H9 (cell line): Measurements from ENCODE around the gene NDC80. TPM values are rescaled to one million over a fixed set of nuclear protein-coding genes. Genes with fewer than 3 reads are reported as not detected.

Experiments
- DNase-seq: peaks from one replicate; pipeline ENCODE4 v3.0.0-alpha.2; 2017
- H2AFZ ChIP-seq: one replicate; pipeline ENCODE4 v1.6.1; 2013; ENCODE audit warnings: mild to moderate bottlenecking, low read length, control low read depth, moderate library complexity
- H2AK5ac ChIP-seq: 2 replicates; pipeline ENCODE4 v1.6.1; 2013; ENCODE audit warnings: low read length, control low read depth, mixed read lengths; ENCODE audit not compliant: insufficient read length
- H2BK120ac ChIP-seq: one replicate; pipeline ENCODE4 v1.6.1; 2013; ENCODE audit warnings: low read depth, mild to moderate bottlenecking, low read length, control low read depth, inconsistent platforms; ENCODE audit not compliant: poor library complexity, severe bottlenecking
- H2BK12ac ChIP-seq: 2 replicates; pipeline ENCODE4 v1.6.1; 2013; ENCODE audit warnings: low read length, control low read depth, mixed read lengths, low read depth; ENCODE audit not compliant: insufficient read length
- H2BK15ac ChIP-seq: 2 replicates; pipeline ENCODE4 v1.6.1; 2013; ENCODE audit warnings: low read depth, low read length, control low read depth
- H2BK20ac ChIP-seq: one replicate; pipeline ENCODE4 v1.6.1; 2013; ENCODE audit warnings: low read depth, mild to moderate bottlenecking, low read length, control low read depth, inconsistent platforms; ENCODE audit not compliant: poor library complexity, severe bottlenecking
- H2BK5ac ChIP-seq: 2 replicates; pipeline ENCODE4 v1.6.1; 2013; ENCODE audit warnings: low read length, control low read depth, mixed read lengths; ENCODE audit not compliant: insufficient read length
- H3K14ac ChIP-seq: 2 replicates; pipeline ENCODE4 v1.6.1; 2013; ENCODE audit warnings: low read length, control low read depth; ENCODE audit not compliant: insufficient read depth
- H3K18ac ChIP-seq: 2 replicates; pipeline ENCODE4 v1.6.1; 2013; ENCODE audit warnings: low read depth, mild to moderate bottlenecking, mixed read lengths, low read length, control low read depth; ENCODE audit not compliant: insufficient read length
- H3K23ac ChIP-seq: 2 replicates; pipeline ENCODE4 v1.6.1; 2013; ENCODE audit warnings: low read length, control low read depth, mixed read lengths, low read depth; ENCODE audit not compliant: insufficient read length
- H3K23me2 ChIP-seq: 2 replicates; pipeline ENCODE4 v1.6.1; 2013; ENCODE audit warnings: low read depth, mild to moderate bottlenecking, mixed read lengths, low read length, control low read depth; ENCODE audit not compliant: insufficient read length, poor library complexity, severe bottlenecking
- H3K27ac ChIP-seq: 2 replicates; pipeline ENCODE4 v1.5.1; 2013; ENCODE audit warnings: low read length, control low read depth, mixed read lengths, low read depth; ENCODE audit not compliant: insufficient read length
- H3K27me3 ChIP-seq: 2 replicates; pipeline ENCODE4 v1.6.1; 2013; ENCODE audit warnings: low read length, control low read depth, inconsistent platforms; ENCODE audit not compliant: insufficient read depth
- H3K4ac ChIP-seq: 2 replicates; pipeline ENCODE4 v1.6.1; 2013; ENCODE audit warnings: low read depth, mild to moderate bottlenecking, control low read depth, inconsistent platforms, low read length, moderate library complexity
- H3K4me1 ChIP-seq: 2 replicates; pipeline ENCODE4 v1.6.1; 2013; ENCODE audit warnings: low read length, control low read depth, inconsistent platforms; ENCODE audit not compliant: insufficient read depth
- H3K4me2 ChIP-seq: 2 replicates; pipeline ENCODE4 v1.6.1; 2013; ENCODE audit warnings: low read length, control low read depth, mixed read lengths; ENCODE audit not compliant: insufficient read length, insufficient read depth
- H3K56ac ChIP-seq: 2 replicates; pipeline ENCODE4 v1.6.1; 2013; ENCODE audit warnings: low read depth, mild to moderate bottlenecking, mixed read lengths, low read length, control low read depth; ENCODE audit not compliant: insufficient read length
- H3K79me1 ChIP-seq: 2 replicates; pipeline ENCODE4 v1.6.1; 2013; ENCODE audit warnings: low read depth, mild to moderate bottlenecking, moderate library complexity, low read length, control low read depth, inconsistent platforms; ENCODE audit not compliant: insufficient read depth, poor library complexity, severe bottlenecking
- H3K79me2 ChIP-seq: 2 replicates; pipeline ENCODE4 v1.6.1; 2013; ENCODE audit warnings: low read length, control low read depth, inconsistent platforms; ENCODE audit not compliant: insufficient read depth
- H3K9ac ChIP-seq: 2 replicates; pipeline ENCODE4 v1.6.1; 2013; ENCODE audit warnings: low read length, control low read depth, mixed read lengths; ENCODE audit not compliant: insufficient read length; ENCODE audit errors: extremely low read depth
- H3K9me3 ChIP-seq: one replicate; pipeline ENCODE4 v1.6.1; 2013; ENCODE audit warnings: low read depth, low read length, inconsistent platforms; ENCODE audit not compliant: control insufficient read depth
- H3T11ph ChIP-seq: one replicate; pipeline ENCODE4 v1.6.1; 2013; ENCODE audit warnings: mild to moderate bottlenecking, low read length, control low read depth, inconsistent platforms
- H4K20me1 ChIP-seq: one replicate; pipeline ENCODE4 v1.6.1; 2013; ENCODE audit not compliant: control insufficient read depth, insufficient read length, insufficient read depth
- H4K5ac ChIP-seq: 2 replicates; pipeline ENCODE4 v1.6.1; 2013; ENCODE audit warnings: low read depth, mild to moderate bottlenecking, mixed read lengths, low read length, control low read depth; ENCODE audit not compliant: insufficient read length
- H4K8ac ChIP-seq: replicated peaks from 2 replicates; pipeline ENCODE4 v1.6.1; 2013; ENCODE audit warnings: low read length, control low read depth, mixed read lengths, low read depth; ENCODE audit not compliant: insufficient read length
- H4K91ac ChIP-seq: 2 replicates; pipeline ENCODE4 v1.6.1; 2013; ENCODE audit warnings: low read depth, mild to moderate bottlenecking, moderate library complexity, mixed read lengths, low read length, control low read depth; ENCODE audit not compliant: insufficient read length
- H3K27ac Mint-ChIP-seq, 3 experiments: 2 replicates in 2 of 3; 3 replicates in 1 of 3; pipeline ENCODE4 v1.8.0; 2020 to 2021; ENCODE audit warnings: mixed read lengths in 3 of 3, mild to moderate bottlenecking in 1 of 3, moderate library complexity in 1 of 3
- H3K27me3 Mint-ChIP-seq: 2 replicates; pipeline ENCODE4 v1.8.0; 2021; ENCODE audit warnings: low read depth, mild to moderate bottlenecking, moderate library complexity, mixed read lengths
- H3K36me3 Mint-ChIP-seq, 3 experiments: 2 replicates in 2 of 3; 3 replicates in 1 of 3; pipeline ENCODE4 v1.8.0; 2020 to 2021; ENCODE audit warnings: low read depth in 3 of 3, mixed read lengths in 3 of 3; ENCODE audit not compliant: insufficient read depth in 1 of 3
- H3K4me1 Mint-ChIP-seq, 2 experiments: 2 replicates each; pipeline ENCODE4 v1.8.0; 2020; ENCODE audit warnings: mixed read lengths in 2 of 2
- H3K4me3 Mint-ChIP-seq, 2 experiments: 2 replicates in 1 of 2; 3 replicates in 1 of 2; pipeline ENCODE4 v1.8.0; 2020 to 2021; ENCODE audit warnings: mild to moderate bottlenecking in 2 of 2, mixed read lengths in 2 of 2, moderate library complexity in 1 of 2
- H3K9me3 Mint-ChIP-seq, 2 experiments: 2 replicates in 1 of 2; 3 replicates in 1 of 2; pipeline ENCODE4 v1.8.0; 2020; ENCODE audit warnings: mild to moderate bottlenecking in 2 of 2, mixed read lengths in 2 of 2, moderate library complexity in 1 of 2
- CTCF ChIP-seq: fragments of 200-600 bp; sonication (generic); conservative IDR thresholded peaks from 3 replicates; pipeline ENCODE4 v1.8.0; 2021; ENCODE audit warnings: antibody characterized with exemption, mild to moderate bottlenecking
- WGBS: extraction: QIAGEN DNeasy Blood & Tissue Kit; methylation state at CpG from one replicate; pipeline ENCODE4 v1.1.7; 2013; ENCODE audit warnings: missing lambda C conversion rate, low lambda C conversion rate, mixed read lengths; ENCODE audit not compliant: insufficient read length; ENCODE audit errors: extremely low coverage; 5-methylcytosine and 5-hydroxymethylcytosine counted together
- total RNA-seq: library from RNA; stranded (reverse); gene quantifications from 2 replicates; pipeline ENCODE4 v1.2.1, GENCODE V29; 2021

The NDC80 gene
- total RNA-seq, 1 experiment from 2014 or later = 39.5 TPM

- Histone ChIP-seq H3T11ph (no peak overlapping the region), H2BK5ac (no peak overlapping the region), H3K27ac (no peak overlapping the region), H3K4me1 (no peaks in the 10 kb centered on the region; the same call in 1 of the 2 replicates), H2AK5ac (no peak overlapping the region), H2AFZ (no peak overlapping the region), H3K23ac (no peak overlapping the region), H3K23me2 (no peaks in the 10 kb centered on the region), H4K5ac (no peak overlapping the region), H3K79me2 (no peaks in the 10 kb centered on the region), H3K9me3 (no peaks in the 10 kb centered on the region), H2BK120ac (no peak overlapping the region), H2BK12ac (no peak overlapping the region), H3K4ac (no peak overlapping the region), H3K18ac (no peak overlapping the region), H2BK15ac (no peak overlapping the region), H3K27me3 (no peaks in the 10 kb centered on the region), H4K8ac (no peak overlapping the region), H3K9ac (no peak overlapping the region), H3K14ac (no peak overlapping the region), H3K79me1 (no peaks in the 10 kb centered on the region), H4K20me1 (no peaks in the 10 kb centered on the region), H3K56ac (no peak overlapping the region), H3K4me2 (no peak overlapping the region), H2BK20ac (no peak overlapping the region), H4K91ac (no peak overlapping the region)
- Mint-ChIP-seq H3K27ac (no peak overlapping the region; a peak in 1 of 7 replicates), H3K4me3 (no peak overlapping the region), H3K9me3 (peaks cover 5 to 11% of the 10 kb centered on the region in 2 experiments; a peak in 4 of 5 replicates), H3K27me3 (no peaks in the 10 kb centered on the region), H3K4me1 (peaks cover 5 to 9% of the 10 kb centered on the region in 2 experiments), H3K36me3 (peaks cover 7 to 29% (median 16%) of the 10 kb centered on the region in 3 experiments)
- no peak for TF ChIP-seq CTCF
- no peak for DNase-seq
- no CpG with 5 or more reads among the region's 1 CpG for WGBS
These were observed 35.9 kb upstream of the NDC80 start for GRCh38 chr18:2535419-2535910.
